ENCODE data around the gene SNRNP200.

DNA sequence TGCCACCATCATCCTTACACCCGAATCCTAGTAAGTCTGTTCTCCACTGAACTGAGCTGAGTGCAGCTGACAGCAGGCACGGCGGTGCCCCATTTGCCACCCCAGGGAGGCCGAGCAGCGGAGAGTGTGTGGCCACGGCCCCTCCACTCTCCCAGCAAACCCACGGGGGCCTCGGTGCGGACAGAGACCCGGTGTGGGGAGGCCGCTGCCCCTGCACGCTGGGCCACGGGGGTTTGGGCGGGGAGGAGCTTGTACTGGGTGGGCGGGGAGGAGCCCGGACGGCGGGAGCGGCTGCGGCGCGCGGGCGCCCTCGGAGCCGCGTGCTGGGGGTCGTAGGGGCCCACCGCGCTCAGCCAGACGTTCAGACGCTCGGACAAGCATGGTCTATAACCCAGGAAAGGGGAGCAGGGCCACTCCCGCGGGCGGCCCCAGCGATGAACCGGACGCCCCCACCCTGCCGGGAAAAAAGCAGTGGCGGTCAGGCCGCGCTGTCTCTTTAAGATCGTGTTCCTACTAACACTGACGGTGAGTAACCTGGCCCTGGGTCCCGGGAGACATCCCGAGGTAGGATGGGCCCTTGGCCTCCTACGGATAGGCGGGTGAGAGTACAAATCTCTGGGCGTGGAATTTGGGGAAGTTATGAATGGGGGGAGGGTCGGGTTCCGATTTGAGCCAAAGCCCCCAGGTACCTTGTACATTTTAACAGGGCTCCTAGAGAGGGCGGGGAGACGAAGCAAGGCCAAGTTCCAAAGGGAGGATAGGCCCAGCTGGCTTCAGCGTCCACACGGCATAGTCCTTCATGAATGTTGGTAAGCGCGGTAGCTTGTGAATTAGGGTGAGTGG, 19.9 kb upstream of the SNRNP200 start, which contains the start of gene ITPRIPL1:
- TF ChIP-seq, protein P1, sequence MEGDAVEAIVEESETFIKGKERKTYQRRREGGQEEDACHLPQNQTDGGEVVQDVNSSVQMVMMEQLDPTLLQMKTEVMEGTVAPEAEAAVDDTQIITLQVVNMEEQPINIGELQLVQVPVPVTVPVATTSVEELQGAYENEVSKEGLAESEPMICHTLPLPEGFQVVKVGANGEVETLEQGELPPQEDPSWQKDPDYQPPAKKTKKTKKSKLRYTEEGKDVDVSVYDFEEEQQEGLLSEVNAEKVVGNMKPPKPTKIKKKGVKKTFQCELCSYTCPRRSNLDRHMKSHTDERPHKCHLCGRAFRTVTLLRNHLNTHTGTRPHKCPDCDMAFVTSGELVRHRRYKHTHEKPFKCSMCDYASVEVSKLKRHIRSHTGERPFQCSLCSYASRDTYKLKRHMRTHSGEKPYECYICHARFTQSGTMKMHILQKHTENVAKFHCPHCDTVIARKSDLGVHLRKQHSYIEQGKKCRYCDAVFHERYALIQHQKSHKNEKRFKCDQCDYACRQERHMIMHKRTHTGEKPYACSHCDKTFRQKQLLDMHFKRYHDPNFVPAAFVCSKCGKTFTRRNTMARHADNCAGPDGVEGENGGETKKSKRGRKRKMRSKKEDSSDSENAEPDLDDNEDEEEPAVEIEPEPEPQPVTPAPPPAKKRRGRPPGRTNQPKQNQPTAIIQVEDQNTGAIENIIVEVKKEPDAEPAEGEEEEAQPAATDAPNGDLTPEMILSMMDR (IDR thresholded peaks at IDR 0.05): no peak
- TF ChIP-seq, protein P2, sequence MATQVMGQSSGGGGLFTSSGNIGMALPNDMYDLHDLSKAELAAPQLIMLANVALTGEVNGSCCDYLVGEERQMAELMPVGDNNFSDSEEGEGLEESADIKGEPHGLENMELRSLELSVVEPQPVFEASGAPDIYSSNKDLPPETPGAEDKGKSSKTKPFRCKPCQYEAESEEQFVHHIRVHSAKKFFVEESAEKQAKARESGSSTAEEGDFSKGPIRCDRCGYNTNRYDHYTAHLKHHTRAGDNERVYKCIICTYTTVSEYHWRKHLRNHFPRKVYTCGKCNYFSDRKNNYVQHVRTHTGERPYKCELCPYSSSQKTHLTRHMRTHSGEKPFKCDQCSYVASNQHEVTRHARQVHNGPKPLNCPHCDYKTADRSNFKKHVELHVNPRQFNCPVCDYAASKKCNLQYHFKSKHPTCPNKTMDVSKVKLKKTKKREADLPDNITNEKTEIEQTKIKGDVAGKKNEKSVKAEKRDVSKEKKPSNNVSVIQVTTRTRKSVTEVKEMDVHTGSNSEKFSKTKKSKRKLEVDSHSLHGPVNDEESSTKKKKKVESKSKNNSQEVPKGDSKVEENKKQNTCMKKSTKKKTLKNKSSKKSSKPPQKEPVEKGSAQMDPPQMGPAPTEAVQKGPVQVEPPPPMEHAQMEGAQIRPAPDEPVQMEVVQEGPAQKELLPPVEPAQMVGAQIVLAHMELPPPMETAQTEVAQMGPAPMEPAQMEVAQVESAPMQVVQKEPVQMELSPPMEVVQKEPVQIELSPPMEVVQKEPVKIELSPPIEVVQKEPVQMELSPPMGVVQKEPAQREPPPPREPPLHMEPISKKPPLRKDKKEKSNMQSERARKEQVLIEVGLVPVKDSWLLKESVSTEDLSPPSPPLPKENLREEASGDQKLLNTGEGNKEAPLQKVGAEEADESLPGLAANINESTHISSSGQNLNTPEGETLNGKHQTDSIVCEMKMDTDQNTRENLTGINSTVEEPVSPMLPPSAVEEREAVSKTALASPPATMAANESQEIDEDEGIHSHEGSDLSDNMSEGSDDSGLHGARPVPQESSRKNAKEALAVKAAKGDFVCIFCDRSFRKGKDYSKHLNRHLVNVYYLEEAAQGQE (IDR thresholded peaks at IDR 0.05; ENCODE audit: insufficient read depth in 1 of 2, low read depth in 2 of 2, low read length in 1 of 2): no peak
- TF ChIP-seq POLR2AphosphoS5 (IDR thresholded peaks at IDR 0.05; ENCODE audit: low read depth, low read length): no peak
- TF ChIP-seq TCF7L2 (IDR thresholded peaks at IDR 0.05; ENCODE audit: low read depth, low read length): no peak
- TF ChIP-seq SIN3A (IDR thresholded peaks at IDR 0.05; ENCODE audit: borderline replicate concordance, insufficient read depth, low read depth, low read length): no peak

All from Panc1 (cell line).